OCI-M1 (cell line): ENCODE data around the gene HOXD8.

ENCODE experiments used
- DNase-seq: peaks from one replicate; lab custom pipeline; 2025; lab: John Stamatoyannopoulos, UW

The HOXD8 gene

DNA sequence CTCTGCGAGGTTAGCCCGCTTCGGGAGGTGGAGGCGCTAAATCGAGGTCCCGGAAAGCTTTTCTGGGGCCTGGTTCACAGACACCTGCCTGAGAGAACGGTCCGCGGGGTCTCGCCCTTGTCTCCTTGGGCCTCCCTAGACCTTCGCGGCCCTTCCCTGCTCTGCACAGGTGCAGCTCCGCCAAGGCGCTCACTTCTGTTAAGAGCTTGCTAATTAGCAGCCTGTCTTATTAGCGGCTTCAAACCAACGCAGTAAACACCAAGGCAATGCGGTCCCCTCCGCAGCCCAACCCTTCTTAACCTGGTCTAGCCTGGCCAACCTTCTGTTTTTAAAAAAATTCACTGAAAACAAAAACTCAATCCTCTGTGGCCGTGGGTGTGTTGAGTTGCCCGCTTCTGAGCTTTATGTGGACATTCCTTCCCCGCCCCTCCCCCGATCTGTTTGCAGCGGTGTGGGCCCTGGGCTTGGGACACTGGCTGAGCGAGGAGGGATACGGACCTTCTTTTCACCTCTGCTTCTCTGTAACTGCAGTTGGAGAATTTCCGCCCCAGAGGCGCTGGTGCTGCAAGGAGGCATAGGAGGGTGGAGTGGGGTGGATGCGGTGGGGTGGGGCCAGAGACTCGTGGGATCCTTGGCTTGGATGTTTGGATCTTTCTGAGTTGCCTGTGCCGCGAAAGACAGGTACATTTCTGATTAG, 18.4 kb downstream of the HOXD8 start:
- no peak for DNase-seq

DNA sequence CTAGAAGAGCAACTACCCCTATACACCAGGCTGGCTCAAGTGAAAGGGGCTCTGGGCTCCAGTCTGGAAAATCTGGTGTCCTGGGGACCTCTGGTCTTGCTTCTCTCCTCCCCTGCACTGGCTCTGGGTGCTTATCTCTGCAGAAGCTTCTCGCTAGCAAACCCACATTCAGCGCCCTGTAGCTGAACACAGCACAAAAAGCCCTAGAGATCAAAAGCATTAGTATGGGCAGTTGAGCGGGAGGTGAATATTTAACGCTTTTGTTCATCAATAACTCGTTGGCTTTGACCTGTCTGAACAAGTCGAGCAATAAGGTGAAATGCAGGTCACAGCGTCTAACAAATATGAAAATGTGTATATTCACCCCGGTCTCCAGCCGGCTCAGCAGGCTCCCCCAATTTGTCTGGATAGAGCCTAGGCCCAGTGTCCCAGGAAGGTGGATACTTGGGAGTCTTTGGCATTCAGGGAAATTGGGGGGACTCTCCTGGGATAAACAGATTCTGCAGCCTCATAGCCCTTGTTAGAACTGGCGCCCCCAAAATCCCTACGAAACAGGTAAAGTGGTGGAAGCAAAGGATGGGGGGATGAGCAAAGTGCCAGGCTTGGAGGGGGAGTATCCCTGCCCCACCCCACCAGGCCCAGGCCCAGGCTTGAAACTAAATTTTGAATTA, 19.4 kb downstream of the HOXD8 start:
- DNase-seq, result no peak

DNA sequence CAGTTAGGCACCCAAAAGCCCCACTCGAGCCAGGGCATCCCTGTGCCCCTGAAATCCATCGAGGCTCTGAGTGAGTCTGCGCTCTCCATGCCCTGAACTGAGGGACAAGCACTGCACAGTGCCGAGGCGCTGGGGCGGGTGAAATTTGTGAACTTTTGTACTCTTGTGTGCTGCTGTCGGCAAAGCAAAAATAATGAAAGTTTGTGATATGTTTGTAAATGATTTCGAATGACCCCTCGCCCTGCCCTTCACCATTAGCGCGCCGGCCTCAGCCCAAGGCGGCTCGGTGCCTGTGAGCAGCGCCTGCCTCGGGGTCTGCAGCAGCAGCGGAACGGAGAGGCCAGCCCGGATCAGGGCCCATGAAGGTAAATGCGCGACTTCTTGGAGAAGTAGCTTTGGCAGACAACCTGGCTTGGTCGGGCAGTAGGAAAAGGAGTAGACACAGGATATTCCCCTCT, 20.0 kb downstream of the HOXD8 start:
- DNase-seq, result no peak

DNA sequence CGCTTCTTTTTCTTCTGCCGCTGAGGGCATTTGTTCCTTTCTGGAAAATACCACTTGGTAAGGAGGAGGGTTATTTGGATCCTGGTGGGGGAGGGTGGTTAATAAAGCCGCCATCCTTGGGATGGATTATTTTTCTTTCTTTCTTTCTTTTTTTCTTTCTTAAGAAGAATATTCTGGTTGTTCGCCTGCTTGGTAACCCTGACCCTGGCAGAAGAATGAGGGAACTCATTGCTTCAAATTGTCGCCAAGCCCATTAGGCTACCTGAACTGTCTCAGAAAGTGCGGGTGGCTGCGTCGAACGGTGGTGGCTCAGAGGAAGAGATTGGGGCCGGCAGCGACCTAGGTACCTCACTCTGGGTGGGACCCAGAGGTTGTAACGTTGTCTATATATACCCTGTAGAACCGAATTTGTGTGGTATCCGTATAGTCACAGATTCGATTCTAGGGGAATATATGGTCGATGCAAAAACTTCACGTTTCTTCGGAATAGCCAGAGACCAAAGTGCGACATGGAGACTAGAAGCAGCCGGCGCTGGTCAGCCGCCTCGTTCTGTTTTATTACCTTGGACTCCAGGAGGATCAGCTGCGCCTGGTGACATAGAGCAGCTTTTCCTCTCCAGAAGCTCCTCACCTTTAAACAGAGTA, 20.6 kb downstream of the HOXD8 start:
- no peak for DNase-seq

DNA sequence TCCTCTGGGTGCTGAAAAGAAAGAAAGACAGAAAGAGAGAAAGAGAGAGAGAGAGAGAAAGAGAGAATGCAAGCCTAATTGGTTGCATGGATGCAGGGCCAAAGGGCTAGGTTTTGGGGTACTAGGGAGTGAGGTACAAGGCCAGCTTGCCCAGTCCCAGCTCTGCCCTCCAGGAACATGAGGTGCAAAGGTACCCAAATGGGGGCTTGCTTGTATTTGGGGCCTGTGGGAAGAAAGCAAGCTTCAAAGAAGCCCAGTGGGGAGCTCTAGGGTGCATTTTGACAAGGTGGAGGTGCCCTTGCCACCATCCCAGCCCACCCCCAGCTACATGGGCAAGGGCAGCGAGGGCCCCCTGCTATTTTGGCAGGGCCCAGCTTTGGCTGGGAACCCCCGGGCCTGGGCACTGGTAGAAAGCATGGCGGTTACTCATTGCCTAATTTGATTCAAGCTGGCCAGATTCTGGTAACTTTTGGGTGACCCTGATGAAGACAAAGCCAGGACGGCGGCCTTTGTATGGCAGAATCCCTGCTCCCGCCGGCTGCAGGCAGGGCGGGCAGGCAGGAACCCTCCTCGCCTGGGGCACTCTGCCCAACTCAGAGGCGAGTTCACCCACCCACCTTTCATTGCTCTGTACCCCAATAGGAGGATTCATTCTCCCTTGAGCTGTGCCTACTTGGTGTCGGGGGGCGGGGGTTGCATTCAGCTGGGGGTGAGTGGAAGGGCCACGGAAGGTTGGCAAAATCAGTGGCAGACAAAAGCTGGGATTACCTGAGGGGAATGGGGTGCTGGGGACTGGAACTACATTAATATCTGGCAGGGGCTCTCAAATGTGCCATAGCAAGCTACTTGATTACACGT, 21.3 kb downstream of the HOXD8 start:
- no peak for DNase-seq

DNA sequence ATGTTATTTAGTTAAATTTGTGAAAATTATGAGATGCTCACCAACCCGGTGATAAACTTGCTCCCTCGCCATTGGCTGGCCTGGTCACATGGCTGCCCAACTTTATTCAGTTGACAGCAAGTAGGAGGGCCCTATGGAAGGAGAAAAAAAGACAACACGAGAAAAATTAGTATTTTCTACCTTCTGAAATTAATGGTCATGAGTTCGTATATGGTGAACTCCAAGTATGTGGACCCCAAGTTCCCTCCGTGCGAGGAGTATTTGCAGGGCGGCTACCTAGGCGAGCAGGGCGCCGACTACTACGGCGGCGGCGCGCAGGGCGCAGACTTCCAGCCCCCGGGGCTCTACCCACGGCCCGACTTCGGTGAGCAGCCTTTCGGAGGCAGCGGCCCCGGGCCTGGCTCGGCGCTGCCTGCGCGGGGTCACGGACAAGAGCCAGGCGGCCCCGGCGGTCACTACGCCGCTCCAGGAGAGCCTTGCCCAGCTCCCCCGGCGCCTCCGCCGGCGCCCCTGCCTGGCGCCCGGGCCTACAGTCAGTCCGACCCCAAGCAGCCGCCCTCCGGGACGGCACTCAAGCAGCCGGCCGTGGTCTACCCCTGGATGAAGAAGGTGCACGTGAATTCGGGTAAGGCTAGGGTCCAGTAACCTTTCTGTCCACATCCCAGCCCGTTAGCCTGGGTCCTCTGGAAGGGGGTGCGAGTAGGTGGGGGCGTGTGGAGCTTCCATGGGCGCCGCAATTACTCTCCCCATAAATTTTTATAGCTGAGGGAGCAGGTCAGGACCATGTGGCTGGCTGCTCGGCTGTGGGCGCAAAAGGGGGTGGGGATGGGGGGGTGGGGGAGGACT, 22.2 kb downstream of the HOXD8 start, which contains the start of gene HOXD4:
Gene HOXD4, plus strand, starts transcription at position 109 of the 846 bp plus-strand sequence. Its CDS starts 84 bp downstream, at position 193.
- no peak for DNase-seq

DNA sequence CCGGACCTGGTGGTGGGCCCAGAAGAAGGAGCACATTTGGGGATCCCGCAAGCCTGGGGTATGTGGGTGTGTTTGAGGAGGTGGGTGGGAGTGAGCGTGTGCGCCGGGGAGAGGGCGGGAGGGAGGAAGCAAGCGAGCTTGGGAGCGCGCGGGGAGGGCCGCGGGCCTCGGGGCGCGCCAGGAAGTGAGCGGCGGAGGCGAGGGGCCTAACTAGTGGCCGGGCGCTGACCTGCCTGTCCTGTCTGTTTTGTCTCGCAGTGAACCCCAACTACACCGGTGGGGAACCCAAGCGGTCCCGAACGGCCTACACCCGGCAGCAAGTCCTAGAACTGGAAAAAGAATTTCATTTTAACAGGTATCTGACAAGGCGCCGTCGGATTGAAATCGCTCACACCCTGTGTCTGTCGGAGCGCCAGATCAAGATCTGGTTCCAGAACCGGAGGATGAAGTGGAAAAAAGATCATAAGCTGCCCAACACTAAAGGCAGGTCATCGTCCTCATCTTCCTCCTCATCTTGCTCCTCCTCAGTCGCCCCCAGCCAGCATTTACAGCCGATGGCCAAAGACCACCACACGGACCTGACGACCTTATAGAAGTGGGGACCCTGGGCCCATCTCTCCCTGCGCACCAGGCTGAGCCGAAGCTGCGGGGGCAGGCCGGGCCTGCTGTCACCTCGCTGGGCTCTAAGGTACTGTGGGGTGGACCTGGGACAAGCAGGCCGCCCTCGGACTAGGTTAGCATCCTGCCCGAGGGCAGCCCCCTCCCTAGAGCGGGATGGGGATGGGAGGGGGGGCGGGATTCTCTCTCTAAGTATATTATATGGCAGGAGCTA, 23.1 kb downstream of the HOXD8 start:
- DNase-seq, result no peak

DNA sequence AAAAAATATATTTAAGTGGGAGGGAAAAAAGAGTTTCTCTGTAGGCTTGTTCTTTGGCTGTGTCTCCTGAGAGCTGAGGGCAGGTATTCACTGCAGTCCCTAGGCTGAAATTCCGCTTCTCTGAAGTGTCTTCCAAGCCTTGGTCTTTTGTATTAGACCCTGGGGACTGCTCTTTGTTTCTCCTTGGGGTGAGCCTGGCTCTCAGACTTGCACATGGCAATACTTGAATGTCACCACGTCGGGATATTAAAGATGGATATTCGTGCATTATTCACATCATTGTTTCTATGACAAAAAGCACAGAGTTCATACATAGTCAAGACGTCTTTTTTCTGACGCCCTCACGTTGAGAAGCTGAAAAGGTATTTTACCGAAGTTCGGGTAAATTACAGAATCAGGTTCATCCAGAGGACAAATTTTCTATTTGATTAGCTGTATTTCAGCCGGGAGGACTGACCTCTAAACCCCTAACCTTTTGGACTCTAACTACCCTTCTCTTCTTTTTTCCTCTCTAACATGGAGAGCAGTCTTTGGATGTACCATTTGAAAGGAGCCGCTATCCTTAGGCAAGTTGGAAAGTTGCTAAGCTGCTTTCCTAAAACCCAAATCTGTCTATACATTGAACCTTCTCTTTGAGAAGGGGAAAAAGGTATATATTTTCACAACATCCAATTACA, 25.2 kb downstream of the HOXD8 start:
- DNase-seq, result no peak

DNA sequence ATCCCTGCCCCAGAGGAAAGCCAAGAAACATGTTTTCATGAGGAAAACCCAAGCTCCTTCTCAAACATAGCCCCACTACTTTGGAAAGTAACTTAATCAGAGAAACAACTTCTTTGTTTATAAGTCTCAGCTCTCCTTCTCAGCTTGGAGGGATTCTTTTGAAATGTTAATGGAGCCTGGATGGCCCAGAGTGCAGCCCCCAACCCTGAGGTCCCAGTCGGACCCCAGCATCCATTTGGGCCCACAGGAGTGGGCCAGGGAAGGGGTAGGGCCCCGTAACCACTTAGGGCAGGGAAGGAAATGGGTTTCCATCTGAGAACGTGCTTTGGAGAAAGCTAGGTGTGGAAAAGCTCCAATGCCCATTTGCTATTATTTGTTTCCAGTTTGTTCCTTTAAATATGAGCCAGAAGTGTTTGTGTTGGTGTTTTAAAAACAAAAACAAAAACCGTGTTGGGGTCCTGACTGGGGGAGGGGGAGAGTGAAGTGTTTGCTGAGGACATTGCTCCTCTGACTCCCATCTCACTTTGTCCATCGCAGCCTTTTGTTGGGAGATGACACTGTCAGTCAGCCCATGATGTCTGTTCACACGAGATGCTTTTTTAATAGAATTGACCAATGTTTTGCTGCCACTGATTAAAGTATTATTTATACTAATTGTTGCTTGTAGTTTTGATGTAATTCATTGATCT, 26.0 kb downstream of the HOXD8 start:
- no peak for DNase-seq

DNA sequence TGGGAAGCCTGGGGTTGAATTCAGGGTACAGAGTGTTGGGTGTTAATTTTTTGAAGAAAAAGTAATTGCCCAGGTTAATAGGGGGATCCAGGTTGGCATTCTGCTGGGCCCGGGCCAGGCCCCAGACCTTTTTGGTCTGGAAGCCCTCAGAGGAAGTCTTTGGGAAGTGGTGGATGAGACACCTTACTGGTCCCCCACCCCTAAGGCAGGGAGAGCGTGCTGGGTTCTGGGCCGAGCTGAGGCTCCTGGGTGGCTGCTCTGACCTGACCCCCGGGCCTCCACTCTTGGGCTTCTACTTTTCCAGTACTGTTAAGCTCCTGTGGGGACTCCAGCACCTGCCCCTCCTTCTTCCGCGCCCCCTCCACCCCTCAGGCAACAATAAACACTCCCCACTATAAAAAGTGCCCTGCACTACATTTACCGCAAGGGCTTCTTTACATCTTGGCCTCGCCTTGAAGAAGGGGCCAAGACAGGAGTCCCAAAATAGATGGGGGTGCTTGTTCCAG, 26.8 kb downstream of the HOXD8 start:
- DNase-seq, result no peak

DNA sequence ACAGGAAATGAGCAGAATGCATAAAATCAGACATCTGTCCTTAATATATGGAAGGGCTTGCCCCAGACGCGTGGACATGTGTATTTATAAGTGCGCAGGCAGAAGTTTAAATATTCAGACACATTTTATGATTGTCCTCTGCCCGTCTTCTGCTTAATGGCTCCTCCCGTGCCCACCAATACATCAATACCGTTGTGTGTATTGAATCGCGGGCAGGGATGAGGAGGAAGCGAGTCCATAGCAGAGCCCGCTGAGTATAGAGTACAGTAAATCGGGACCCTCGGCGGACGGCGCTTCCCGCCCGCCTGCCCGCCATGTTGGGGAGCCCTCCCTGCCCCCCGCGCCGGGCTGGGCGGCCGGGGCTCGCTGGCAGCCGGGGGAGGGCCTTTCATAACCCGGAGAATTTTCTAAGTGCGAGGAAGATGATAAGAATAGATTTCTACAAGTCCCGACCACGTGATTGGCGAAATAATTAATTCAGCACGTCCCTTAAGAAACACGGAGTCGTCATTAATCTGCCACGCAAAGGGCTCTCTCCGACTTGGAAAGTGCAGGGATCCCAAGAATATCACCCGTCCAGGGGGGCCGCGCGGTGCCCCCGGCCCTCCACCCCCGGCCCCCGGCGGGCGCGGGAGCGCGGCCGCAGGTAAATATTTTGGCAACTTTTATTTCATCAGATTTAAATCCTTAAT, 27.4 kb downstream of the HOXD8 start, which contains the start of gene HOXD3:
Gene HOXD3, plus strand, starts transcription at position 501 of the 692 bp plus-strand sequence. CDS start 11,808 bp downstream, outside the sequence.
- DNase-seq, result no peak

DNA sequence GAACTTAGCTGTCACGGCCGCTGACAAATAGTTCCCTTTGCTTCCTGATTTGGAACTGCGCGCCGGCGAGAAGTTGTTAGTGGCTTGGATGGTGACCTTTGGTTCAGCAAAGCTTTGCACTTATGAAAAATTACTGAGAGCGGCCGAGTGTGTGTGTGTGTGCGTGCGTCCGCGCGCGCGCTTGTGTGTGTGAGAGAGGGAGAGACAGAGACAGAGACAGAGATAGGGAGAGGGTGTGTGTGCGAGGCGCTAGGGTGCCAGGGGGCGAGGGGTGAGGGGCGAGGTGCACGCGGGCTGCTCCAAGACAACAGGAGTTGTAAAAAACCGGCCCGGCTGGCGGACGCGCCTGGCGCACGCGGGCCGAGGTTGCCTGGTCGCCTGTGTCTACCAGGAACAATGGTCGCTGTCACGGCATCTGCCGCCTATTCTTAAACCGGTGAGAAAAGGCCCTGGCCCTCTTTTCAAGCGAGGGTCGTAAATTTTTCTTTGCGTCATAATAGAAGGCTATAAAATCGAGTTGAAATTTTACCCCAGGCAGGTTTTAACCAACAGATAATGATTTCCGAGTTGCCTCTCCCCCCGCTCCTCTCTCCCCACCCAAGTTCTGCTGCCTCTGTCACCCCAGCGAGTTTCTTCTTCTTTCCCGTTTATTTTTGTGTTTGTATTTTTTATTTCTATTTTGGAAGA, 28.1 kb downstream of the HOXD8 start:
- no peak for DNase-seq

DNA sequence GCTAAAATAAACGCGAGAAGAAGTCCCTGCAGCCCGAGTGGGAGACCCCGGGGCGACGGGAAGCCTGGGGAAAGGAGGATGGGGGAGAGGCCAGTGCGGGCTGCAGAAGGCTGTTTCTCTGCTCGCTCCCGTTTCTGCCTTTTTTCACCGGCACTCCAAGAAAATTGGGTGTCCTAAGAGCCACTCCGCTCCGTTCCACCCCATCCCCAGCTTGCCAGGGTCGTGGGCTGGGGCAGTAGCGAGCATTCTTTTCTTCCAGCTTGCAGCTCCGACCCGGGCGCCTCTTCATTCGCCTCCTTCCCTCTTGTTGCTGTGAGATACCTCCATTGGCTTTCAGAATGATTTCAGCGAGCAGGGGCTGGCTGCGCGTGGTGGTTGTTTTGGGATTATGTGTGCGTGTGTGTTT, 28.7 kb downstream of the HOXD8 start:
- no peak for DNase-seq

DNA sequence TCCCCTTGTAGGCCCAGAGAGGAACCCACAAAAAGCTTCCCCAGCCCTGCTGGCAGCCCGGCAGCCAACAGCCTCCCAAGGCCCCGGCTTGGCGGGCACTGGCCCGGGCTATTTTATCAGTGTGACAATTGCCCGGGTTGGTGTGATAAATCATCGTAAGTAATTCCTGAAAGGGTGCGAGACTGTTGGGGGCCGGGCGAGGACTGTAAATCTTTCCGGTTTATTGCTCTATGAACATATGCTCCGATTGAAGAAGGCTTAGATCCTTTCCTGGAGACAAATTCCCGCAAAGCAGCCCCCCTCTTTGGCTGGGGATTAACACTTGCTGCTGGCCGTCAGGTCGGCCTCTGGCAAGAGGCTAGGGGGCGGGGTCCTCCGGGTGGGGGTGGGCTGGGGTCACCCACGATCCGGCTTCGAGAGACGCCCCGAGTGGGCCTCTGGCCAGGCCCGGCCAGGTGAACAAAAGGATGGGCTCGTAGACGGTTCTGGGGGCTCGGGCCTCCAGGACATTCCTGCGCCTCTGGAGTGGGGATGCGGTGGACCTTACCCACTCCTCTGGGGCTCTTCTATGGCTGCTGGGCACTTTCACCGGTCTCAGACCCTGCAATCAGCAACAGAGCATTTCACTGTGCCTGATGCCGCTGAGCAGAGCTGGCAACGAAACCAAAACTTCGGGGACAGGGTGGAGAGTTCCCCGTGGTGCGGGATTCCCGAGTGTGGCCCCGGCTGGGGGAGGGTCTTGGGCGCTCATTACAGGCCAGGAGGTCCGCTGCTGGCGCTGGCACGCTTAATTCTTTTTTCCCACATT, 29.6 kb downstream of the HOXD8 start:
- no peak for DNase-seq

DNA sequence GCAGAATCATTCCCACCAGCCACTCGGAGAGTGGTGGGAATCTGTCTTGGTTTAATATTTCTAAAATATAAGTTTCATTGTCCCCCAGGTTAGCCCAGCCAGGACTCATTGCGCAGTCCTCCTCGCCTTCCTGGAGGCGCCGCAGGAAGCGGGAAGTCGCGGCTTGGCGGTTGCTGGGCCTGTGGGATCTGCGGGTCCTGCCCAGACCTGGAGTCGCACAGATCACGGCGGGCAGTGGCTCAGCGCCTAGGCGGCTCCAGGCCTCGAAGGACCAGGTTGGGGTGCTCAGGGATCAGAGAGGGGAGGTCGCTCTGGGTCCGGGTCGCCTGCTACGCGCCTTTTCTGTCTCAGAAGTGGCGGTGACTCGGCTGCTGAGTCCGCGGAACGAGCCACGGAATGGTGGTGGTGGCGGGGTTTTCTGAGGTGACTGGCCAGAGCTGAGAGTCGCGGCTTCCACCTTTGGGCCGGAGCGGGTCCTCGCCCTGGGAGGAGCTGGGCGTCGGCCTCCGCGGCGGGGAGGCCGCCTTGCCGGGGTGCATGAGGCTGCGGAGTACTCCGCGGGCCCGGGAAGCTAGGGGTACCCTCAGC, 30.3 kb downstream of the HOXD8 start:
- no peak for DNase-seq

DNA sequence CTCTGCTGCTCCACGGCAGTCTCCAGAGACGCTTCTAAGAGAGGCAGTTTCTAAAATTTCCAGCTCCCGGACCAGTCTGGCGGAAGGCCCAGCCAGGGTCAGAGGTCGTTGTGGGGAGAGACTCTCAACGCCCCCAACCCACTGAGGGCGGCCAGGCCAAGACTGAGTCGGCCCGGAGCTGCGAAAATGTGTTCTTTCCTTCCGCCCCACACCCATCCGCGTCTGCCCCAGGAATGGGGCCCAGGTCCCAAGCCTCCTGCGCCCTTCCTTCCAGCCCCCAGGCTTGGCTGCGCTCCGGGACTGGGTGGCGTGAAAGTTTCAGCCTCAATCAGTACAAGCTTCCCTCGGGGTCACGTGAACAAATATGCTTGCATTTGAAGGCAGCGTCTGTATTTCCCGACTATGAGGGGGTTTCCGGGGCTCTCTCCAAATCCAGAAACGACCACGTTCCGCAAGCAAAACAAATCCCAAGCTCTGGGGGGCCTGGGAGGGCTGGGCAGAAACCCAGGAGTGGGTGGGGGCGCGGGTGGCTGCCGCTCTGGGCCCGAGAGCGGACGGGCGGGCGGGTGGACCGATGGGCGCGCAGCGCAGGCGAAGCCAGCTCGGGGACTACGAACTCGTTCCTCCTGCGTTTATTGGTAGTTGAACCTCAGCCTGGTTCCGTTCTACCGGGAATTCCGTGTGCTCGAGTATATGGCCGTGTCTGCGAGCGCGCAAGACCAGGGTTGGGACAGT, 30.9 kb downstream of the HOXD8 start:
- no peak for DNase-seq
